Uterine smooth muscle cell (primary cell): Measurements from ENCODE around the gene QRICH1. TPM values are rescaled to one million over a fixed set of nuclear protein-coding genes. Genes with fewer than 3 reads are reported as not detected.

Experiments
- total RNA-seq: library from RNA; depleted of rRNA; stranded (reverse); fragments of >200 nt; gene quantifications from 2 replicates; pipeline ENCODE4 v1.2.3, GENCODE V29; 2014

QRICH1 gene
- 60.5 and 87.7 TPM in 2 replicates for total RNA-seq

GRCh38 chr3:49093853-49094767, at the start of gene QRICH1:
Gene QRICH1, minus strand, starts transcription at chr3:49094071. Its CDS starts 17,054 bp downstream, at chr3:49077017.

GRCh38 chr3:49132437-49133225, 38.8 kb upstream of the QRICH1 start, which contains the start of gene LAMB2:
Gene LAMB2, minus strand, starts transcription at chr3:49133050. Its CDS starts 183 bp downstream, at chr3:49132867.

GRCh38 chr3:49120438-49121131, 26.7 kb upstream of the QRICH1 start, which contains the start of gene USP19:
Gene USP19, minus strand, starts transcription at chr3:49120823. Its CDS starts 1,678 bp downstream, at chr3:49119145.

GRCh38 chr3:49104427-49105291, 10.8 kb upstream of the QRICH1 start, which contains the start of gene QARS1:
Gene QARS1, minus strand, starts transcription at chr3:49104757. Its CDS starts 24 bp downstream, at chr3:49104733.

DNA sequence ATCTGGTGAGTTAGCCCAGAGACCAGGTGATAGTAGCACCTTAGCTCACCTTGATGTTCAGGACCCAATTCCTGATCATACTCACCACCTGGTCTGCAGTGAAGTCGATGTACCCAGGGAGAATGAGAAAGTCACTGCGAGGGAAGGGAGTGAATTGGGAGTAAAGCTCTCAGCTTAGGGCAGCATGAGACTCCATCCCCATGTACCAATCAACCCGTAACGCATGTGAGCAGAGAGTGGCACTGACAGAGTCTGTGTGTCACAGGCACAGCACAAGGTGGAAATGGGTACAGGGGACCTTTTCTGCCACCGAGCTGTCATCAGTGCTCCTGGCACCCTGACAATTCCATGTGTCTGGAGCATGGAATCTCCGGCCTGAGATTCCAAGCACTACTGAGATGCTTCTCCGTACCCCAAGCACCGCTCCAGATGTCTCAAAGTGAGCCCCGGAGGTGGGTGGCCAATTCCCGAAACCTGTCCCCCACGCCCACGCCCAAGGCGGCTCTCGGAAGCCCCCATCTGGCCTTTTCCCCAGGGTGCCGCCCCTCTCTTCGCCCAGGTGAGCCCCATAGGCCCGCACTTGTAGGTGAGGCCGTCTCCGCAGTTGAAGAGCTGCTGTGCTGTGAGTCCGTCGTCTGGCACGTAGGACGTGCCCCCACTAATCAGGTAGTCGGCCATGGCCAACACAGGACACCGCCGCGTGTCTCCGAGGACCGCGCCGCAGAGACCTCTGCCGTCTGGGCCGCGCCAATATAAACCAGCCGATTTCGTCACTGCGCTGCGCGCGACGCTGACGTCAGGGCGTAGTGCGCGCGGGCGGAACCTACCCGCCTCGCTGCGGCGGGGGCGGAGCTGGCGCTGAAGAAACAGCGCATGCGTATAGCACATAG, 65.0 kb downstream of the QRICH1 start, which contains the start of gene IMPDH2:
IMPDH2 (minus strand) TSS at position 726 of the 890 bp plus-strand sequence; CDS start at position 678, 48 bp downstream.

GRCh38 chr3:49021813-49022687, 71.8 kb downstream of the QRICH1 start, which contains the start of gene NDUFAF3:
Gene NDUFAF3, plus strand, starts transcription at chr3:49022121. Its CDS starts 24 bp downstream, at chr3:49022145.

DNA sequence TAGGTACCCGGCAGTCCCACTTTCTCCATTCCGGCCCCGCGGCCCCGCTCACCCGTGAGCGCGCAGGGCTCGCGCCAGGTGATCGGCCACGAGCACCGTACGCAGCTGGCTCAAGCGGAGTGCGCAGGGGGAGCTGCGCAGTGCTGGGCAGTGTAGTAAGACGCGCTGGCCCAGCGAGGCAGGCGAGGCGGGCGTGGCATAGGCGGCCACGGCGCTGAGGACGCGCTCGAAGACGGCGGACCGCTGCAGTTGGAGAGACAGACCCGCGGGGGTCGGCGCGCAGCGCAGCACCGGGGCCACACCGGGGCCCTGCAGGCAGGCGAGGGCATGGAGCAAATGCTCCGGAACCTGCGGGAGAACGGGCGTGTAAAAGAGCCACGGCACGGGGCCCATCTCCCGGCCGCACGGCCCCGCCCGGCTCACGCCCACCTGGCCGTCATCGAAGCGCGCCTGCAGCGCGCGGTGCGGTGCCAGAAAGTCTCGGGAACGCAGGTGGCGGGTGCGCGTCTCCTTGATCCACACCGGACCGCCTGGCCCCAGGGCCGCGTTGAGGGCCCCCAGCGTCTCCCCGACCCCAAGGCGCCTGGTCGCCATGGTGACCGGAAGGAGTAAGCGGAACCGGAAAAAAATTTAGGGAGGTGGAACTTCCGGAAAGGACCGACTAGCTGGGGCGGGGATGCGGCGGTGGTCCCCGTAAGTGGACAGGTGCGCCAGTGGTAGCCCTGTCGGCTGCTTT, 75.7 kb downstream of the QRICH1 start, which contains the start of gene DALRD3:
DALRD3 (minus strand) TSS at position 610 of the 736 bp plus-strand sequence; CDS start at position 594, 16 bp downstream.

DNA sequence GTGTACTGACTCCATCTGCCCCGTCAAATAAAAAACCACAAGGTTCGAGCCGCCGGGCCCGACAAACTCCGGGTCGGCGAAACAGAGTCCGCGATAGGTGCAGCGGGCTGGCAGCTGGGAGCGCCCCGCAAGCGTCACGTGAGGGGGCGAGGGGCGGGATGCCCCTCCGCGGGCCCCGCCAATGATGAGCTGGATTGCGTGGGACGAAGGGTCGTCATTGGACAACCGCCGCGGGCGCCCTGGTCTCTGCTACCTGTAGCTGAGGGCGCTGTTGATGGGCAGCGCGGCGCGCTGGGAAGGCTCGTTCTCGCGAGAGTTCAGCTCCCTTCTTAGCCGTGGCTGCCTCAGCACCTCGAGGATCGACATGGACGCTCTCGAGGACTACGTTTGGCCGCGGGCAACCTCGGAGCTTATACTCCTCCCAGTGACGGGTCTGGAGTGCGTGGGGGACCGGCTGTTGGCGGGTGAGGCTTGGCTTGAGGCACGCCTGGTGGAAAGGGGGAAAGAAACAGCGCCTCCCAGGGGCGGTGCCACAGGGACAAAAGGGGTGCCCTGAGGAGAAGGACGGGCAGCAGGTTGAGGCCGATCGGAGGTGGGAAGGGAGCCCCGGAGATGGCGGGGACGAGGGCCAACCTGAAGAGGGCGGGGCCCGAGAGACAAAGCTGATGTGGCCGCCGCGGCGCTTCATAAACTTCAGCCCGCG, 86.7 kb downstream of the QRICH1 start, which contains the start of gene WDR6:
WDR6 (plus strand) TSS at position 324 of the 703 bp plus-strand sequence; CDS start at position 365, 41 bp downstream.

GRCh38 chr3:48989796-48990635, 103.9 kb downstream of the QRICH1 start, which contains the start of gene P4HTM:
Gene P4HTM, plus strand, starts transcription at chr3:48990241. Its CDS starts 16 bp downstream, at chr3:48990257.

Other genes starting within 250 kb of the QRICH1 start
- 30.2 and 82.2 TPM in 2 replicates for gene PRKAR2A, start 246.2 kb downstream of the QRICH1 start, total RNA-seq
- 19.9 and 21.8 TPM in 2 replicates for gene SLC25A20, start 195.2 kb downstream of the QRICH1 start, total RNA-seq
- gene ARIH2, start 175.2 kb downstream of the QRICH1 start, total RNA-seq: 82.4 and 92.6 TPM in 2 replicates
- gene P4HTM, start 103.8 kb downstream of the QRICH1 start, total RNA-seq: 24.6 and 42.4 TPM in 2 replicates
- 70.9 and 85.1 TPM in 2 replicates for gene WDR6, start 86.7 kb downstream of the QRICH1 start, total RNA-seq
- 60.7 and 60.8 TPM in 2 replicates for gene DALRD3, start 75.5 kb downstream of the QRICH1 start, total RNA-seq
- gene NDUFAF3, start 72.0 kb downstream of the QRICH1 start, total RNA-seq: 58.4 and 80.2 TPM in 2 replicates
- 312 and 352 TPM in 2 replicates for gene IMPDH2, start 64.7 kb downstream of the QRICH1 start, total RNA-seq
- gene QARS1, start 10.7 kb upstream of the QRICH1 start, total RNA-seq: 331 and 342 TPM in 2 replicates
- gene USP19, start 26.8 kb upstream of the QRICH1 start, total RNA-seq: 56.4 and 61.4 TPM in 2 replicates
- 296 and 640 TPM in 2 replicates for gene LAMB2, start 39.0 kb upstream of the QRICH1 start, total RNA-seq
- gene CCDC71, start 72.3 kb upstream of the QRICH1 start, total RNA-seq: 18.1 and 24.7 TPM in 2 replicates
- 16.9 and 21.5 TPM in 2 replicates for gene KLHDC8B, start 77.5 kb upstream of the QRICH1 start, total RNA-seq
- 1.2 and 1.4 TPM in 2 replicates for gene C3orf62, start 183.2 kb upstream of the QRICH1 start, total RNA-seq
- gene USP4, start 246.0 kb upstream of the QRICH1 start, total RNA-seq: 27.1 and 28.1 TPM in 2 replicates